Measurements from ENCODE around the gene MVB12B. TPM values are rescaled to one million over a fixed set of nuclear protein-coding genes. Genes with fewer than 3 reads are reported as not detected.

Gene MVB12B
- total and polyA plus RNA-seq, 2 donors (not counting 1 experiment from before 2014, with no cell fraction given): 2.5 to 2.6 TPM

GRCh38 chr9:126348911-126349550 lies 22.4 kb downstream of the MVB12B start:
- Histone ChIP-seq H3K4me1 (ENCODE audit: control insufficient read depth, extremely low read depth, insufficient read depth, low read length) (no peaks in the 10 kb centered on the region), H4K20me1 (ENCODE audit: control insufficient read depth, extremely low read depth, insufficient read depth, low read length) (no peaks in the 10 kb centered on the region), H3K9me3 (ENCODE audit: control insufficient read depth, insufficient read depth, low read depth, low read length) (no peaks in the 10 kb centered on the region), H2AFZ (ENCODE audit: low read length) (no peak overlapping the region), H3K27me3 (ENCODE audit: control insufficient read depth, insufficient read depth, low read length) (no peaks in the 10 kb centered on the region), H3K79me2 (ENCODE audit: control insufficient read depth, insufficient read depth, low read length) (no peaks in the 10 kb centered on the region), H3K4me2 (ENCODE audit: extremely low read depth, insufficient read depth, low read length) (no peak overlapping the region), H3K4me3 (replicated peaks in 1 of 4; ENCODE audit: control extremely low read depth in 1 of 4, insufficient read depth in 1 of 4, low read depth in 3 of 4, low read length in 4 of 4) (no peak overlapping the region), H3K36me3 (ENCODE audit: control insufficient read depth, insufficient read depth, low read length) (no peaks in the 10 kb centered on the region), H3K27ac (ENCODE audit: insufficient read depth, low read length) (no peak overlapping the region), H3K9ac (ENCODE audit: insufficient read depth, low read length) (no peak overlapping the region)
- DNase-seq (ENCODE audit: low read depth in 2 of 2): no peak
- TF ChIP-seq, protein P1, sequence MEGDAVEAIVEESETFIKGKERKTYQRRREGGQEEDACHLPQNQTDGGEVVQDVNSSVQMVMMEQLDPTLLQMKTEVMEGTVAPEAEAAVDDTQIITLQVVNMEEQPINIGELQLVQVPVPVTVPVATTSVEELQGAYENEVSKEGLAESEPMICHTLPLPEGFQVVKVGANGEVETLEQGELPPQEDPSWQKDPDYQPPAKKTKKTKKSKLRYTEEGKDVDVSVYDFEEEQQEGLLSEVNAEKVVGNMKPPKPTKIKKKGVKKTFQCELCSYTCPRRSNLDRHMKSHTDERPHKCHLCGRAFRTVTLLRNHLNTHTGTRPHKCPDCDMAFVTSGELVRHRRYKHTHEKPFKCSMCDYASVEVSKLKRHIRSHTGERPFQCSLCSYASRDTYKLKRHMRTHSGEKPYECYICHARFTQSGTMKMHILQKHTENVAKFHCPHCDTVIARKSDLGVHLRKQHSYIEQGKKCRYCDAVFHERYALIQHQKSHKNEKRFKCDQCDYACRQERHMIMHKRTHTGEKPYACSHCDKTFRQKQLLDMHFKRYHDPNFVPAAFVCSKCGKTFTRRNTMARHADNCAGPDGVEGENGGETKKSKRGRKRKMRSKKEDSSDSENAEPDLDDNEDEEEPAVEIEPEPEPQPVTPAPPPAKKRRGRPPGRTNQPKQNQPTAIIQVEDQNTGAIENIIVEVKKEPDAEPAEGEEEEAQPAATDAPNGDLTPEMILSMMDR (conservative IDR thresholded peaks at IDR 0.05 in 1 of 2, IDR thresholded peaks at IDR 0.05 in 1 of 2; ENCODE audit: low read depth in 1 of 2, low read length in 2 of 2): no peak
- TF ChIP-seq EZH2 (IDR thresholded peaks at IDR 0.05; ENCODE audit: low read length, missing control alignments): no peak

DNA sequence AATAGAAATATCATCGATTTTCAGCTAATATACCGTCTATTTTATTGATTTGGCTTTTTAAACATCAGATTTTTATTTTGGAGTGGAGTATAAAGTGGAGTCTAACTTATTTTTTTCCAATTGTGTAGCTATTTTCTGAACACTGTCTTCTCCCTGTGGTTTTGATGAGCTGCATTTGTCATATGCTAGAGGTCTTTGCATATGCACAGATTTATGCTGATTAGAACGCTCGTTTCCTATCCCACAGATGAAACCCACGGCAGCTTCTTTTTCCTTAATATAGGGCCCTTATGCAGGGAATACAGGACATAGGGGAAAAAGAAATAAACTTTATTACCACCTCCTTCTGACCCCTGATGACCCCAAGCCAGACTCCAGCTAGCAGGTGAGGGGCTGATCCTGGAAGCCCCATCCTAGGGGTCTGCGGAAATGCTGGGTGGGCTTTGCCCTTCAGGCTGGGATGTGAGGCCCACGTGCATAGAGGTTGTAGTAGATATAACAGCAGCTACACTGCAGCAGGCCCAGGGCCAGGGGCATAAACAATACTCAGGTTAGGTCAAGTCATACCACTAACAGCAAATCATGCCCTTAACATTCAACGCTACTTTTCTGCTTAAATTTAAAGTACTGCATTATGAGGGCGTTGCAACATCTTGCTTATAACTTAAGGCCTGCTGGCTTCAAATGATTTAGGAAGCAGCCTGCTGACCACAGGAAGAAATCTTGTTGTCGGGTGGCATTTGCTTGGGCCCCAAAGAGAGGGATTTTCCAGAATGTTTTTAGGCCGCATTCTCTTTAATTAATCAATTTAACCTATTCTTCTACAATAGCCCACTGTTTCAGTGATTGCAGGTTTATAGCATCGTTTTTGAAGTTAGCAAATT lies 28.5 kb downstream of the MVB12B start:
- no peaks in the 10 kb centered on the region for H3K36me3 ChIP-seq (ENCODE audit: control insufficient read depth, insufficient read depth, low read length)
- H3K79me2 ChIP-seq (ENCODE audit: control insufficient read depth, insufficient read depth, low read length): no peaks in the 10 kb centered on the region
- no peaks in the 10 kb centered on the region for H3K4me1 ChIP-seq (ENCODE audit: control insufficient read depth, extremely low read depth, insufficient read depth, low read length)
- H2AFZ ChIP-seq (ENCODE audit: low read length): no peak overlapping the region
- no peaks in the 10 kb centered on the region for H4K20me1 ChIP-seq (ENCODE audit: control insufficient read depth, extremely low read depth, insufficient read depth, low read length)
- TF ChIP-seq, protein P1 (conservative IDR thresholded peaks at IDR 0.05 in 1 of 2, IDR thresholded peaks at IDR 0.05 in 1 of 2; ENCODE audit: low read depth in 1 of 2, low read length in 2 of 2): no peak
- TF ChIP-seq EZH2 (IDR thresholded peaks at IDR 0.05; ENCODE audit: low read length, missing control alignments): no peak
- no peak overlapping the region for H3K4me2 ChIP-seq (ENCODE audit: extremely low read depth, insufficient read depth, low read length)
- H3K27me3 ChIP-seq (ENCODE audit: control insufficient read depth, insufficient read depth, low read length): no peaks in the 10 kb centered on the region
- no peak overlapping the region for H3K27ac ChIP-seq (ENCODE audit: insufficient read depth, low read length)
- no peak overlapping the region for H3K4me3 ChIP-seq (replicated peaks in 1 of 4; ENCODE audit: control extremely low read depth in 1 of 4, insufficient read depth in 1 of 4, low read depth in 3 of 4, low read length in 4 of 4)
- H3K9ac ChIP-seq (ENCODE audit: insufficient read depth, low read length): no peak overlapping the region
- no peaks in the 10 kb centered on the region for H3K9me3 ChIP-seq (ENCODE audit: control insufficient read depth, insufficient read depth, low read depth, low read length)
- DNase-seq (ENCODE audit: low read depth in 2 of 2): no peak

- H3K27ac ChIP-seq (ENCODE audit: insufficient read depth, low read length): no peak overlapping the region
- no peaks in the 10 kb centered on the region for H3K36me3 ChIP-seq (ENCODE audit: control insufficient read depth, insufficient read depth, low read length)
- H3K4me3 ChIP-seq (replicated peaks in 1 of 4; ENCODE audit: control extremely low read depth in 1 of 4, insufficient read depth in 1 of 4, low read depth in 3 of 4, low read length in 4 of 4): no peak overlapping the region
- TF ChIP-seq, protein P1 (conservative IDR thresholded peaks at IDR 0.05 in 1 of 2, IDR thresholded peaks at IDR 0.05 in 1 of 2; ENCODE audit: low read depth in 1 of 2, low read length in 2 of 2): no peak
- no peak for TF ChIP-seq EZH2 (IDR thresholded peaks at IDR 0.05; ENCODE audit: low read length, missing control alignments)
- H3K4me1 ChIP-seq (ENCODE audit: control insufficient read depth, extremely low read depth, insufficient read depth, low read length): no peaks in the 10 kb centered on the region
- H3K9me3 ChIP-seq (ENCODE audit: control insufficient read depth, insufficient read depth, low read depth, low read length): no peaks in the 10 kb centered on the region
- no peak overlapping the region for H3K9ac ChIP-seq (ENCODE audit: insufficient read depth, low read length)
- no peaks in the 10 kb centered on the region for H4K20me1 ChIP-seq (ENCODE audit: control insufficient read depth, extremely low read depth, insufficient read depth, low read length)
- H2AFZ ChIP-seq (ENCODE audit: low read length): no peak overlapping the region
- no peaks in the 10 kb centered on the region for H3K79me2 ChIP-seq (ENCODE audit: control insufficient read depth, insufficient read depth, low read length)
- DNase-seq (ENCODE audit: low read depth in 2 of 2): no peak
- no peaks in the 10 kb centered on the region for H3K27me3 ChIP-seq (ENCODE audit: control insufficient read depth, insufficient read depth, low read length)
- H3K4me2 ChIP-seq (ENCODE audit: extremely low read depth, insufficient read depth, low read length): no peak overlapping the region
Measured at GRCh38 chr9:126357074-126357473, 30.4 kb downstream of the MVB12B start.

Data from fibroblast of lung (primary cell).